GM12865 (cell line): Measurements from ENCODE around the gene CKAP2L.

ENCODE experiments used
- DNase-seq: peaks from one replicate; pipeline ENCODE4 v3.0.0; 2010; ENCODE audit warnings: low read depth
- H3K4me3 ChIP-seq: 2 replicates; pipeline ENCODE4 v1.5.1; 2011; ENCODE audit warnings: mild to moderate bottlenecking, low read depth, low read length, control low read depth
- CTCF ChIP-seq: IDR thresholded peaks from 2 replicates; pipeline ENCODE4 v1.5.1; 2011; ENCODE audit warnings: low read length, control low read depth, low read depth, inconsistent platforms; ENCODE audit not compliant: insufficient read depth; ENCODE audit errors: missing control alignments

Gene CKAP2L

GRCh38 chr2:112692918-112693317, 71.5 kb downstream of the CKAP2L start:
- TF ChIP-seq CTCF, result no peak
- H3K4me3 ChIP-seq, result no peak overlapping the region; the same call in 1 of the 2 replicates
- no peak for DNase-seq

GRCh38 chr2:112692495-112692911, 71.9 kb downstream of the CKAP2L start:
- H3K4me3 ChIP-seq, result no peak overlapping the region
- DNase-seq, result peak; percentile 92
- TF ChIP-seq CTCF, result no peak

GRCh38 chr2:112691881-112692281, 72.5 kb downstream of the CKAP2L start:
- no peak for TF ChIP-seq CTCF
- no peak overlapping the region for H3K4me3 ChIP-seq
- peak; percentile 8 for DNase-seq

GRCh38 chr2:112690853-112691401, 73.5 kb downstream of the CKAP2L start:
- no peak overlapping the region for H3K4me3 ChIP-seq
- peak; percentile 65 for TF ChIP-seq CTCF
- peak; percentile 75 for DNase-seq

GRCh38 chr2:112688086-112688880, 76.1 kb downstream of the CKAP2L start:
- H3K4me3 ChIP-seq, result no peak overlapping the region
- no peak for DNase-seq
- TF ChIP-seq CTCF, result no peak

GRCh38 chr2:112687522-112687921, 76.9 kb downstream of the CKAP2L start:
- no peak for DNase-seq

More at GRCh38 chr2:112687522-112687921, 76.9 kb downstream of the CKAP2L start:
- TF ChIP-seq CTCF, result no peak
- no peak overlapping the region for H3K4me3 ChIP-seq
